ENCODE results near the gene ANTXR2.

- TF ChIP-seq CTCF (IDR thresholded peaks at IDR 0.05) (no peak), POLR2A (IDR thresholded peaks at IDR 0.05) (no peak)
Measured at GRCh38 chr4:80049402-80049801, 23.6 kb downstream of the ANTXR2 start.

Measured in right lobe of liver (tissue), 4 donors.